SK-N-SH (cell line): ENCODE results near the gene GPAT3. TPM values are rescaled to one million over a fixed set of nuclear protein-coding genes. Genes with fewer than 3 reads are reported as not detected.

Source experiments
- CTCF ChIA-PET: fragments of 300-600, 350-600 bp; formaldehyde crosslinking; extraction: SDS; loops from one replicate; lab custom pipeline; 2021; lab: Yijun Ruan, JAX
- POLR2A ChIA-PET: fragments of 350-600 bp; sonication (Branson Sonifier 250); formaldehyde crosslinking; extraction: SDS; loops from one replicate; lab custom pipeline; 2020; ENCODE audit warnings: antibody characterized with exemption, inconsistent platforms; lab: Yijun Ruan, JAX
- DNase-seq: peaks from one replicate; pipeline ENCODE4 v3.0.0; 2012
- H2AFZ ChIP-seq: fragments of 200-600 bp; sonication (generic); 2 replicates; pipeline ENCODE4 v1.8.1; 2016; ENCODE audit warnings: antibody characterized with exemption, mild to moderate bottlenecking, low read depth
- H3F3A ChIP-seq: fragments of 200-600 bp; sonication (generic); replicated peaks from 2 replicates; pipeline ENCODE3; 2016; ENCODE audit warnings: antibody characterized with exemption, mild to moderate bottlenecking; ENCODE audit not compliant: insufficient read depth
- H3K27ac ChIP-seq, 2 experiments: fragments of 200-500 bp in 1 of 2; fragments of 200-600 bp in 1 of 2; sonication (Bioruptor generic) in 1 of 2; sonication (generic), shearing (Covaris generic) in 1 of 2; 2 replicates each; pipeline versions ENCODE4 v1.5.1 to v1.6.1; 2014 to 2016; ENCODE audit warnings: low read depth in 2 of 2, inconsistent platforms in 1 of 2, low read length in 1 of 2, mild to moderate bottlenecking in 1 of 2, mixed read lengths in 1 of 2
- H3K27me3 ChIP-seq: fragments of 200-600 bp; sonication (generic), shearing (Covaris generic); 2 replicates; pipeline ENCODE4 v1.6.1; 2016; ENCODE audit warnings: mixed run types; ENCODE audit not compliant: insufficient read depth
- H3K36me3 ChIP-seq, 2 experiments: fragments of 200-500 bp in 1 of 2; fragments of 200-600 bp in 1 of 2; sonication (Bioruptor generic) in 1 of 2; sonication (generic) in 1 of 2; replicated peaks in 1 of 2; 2 replicates each; pipeline versions ENCODE3 to v1.5.1; 2014 to 2016; ENCODE audit warnings: low read length in 1 of 2, mild to moderate bottlenecking in 1 of 2; ENCODE audit not compliant: insufficient read depth in 2 of 2, control insufficient read depth in 1 of 2
- H3K4me1 ChIP-seq, 2 experiments: fragments of 200-500 bp in 1 of 2; fragments of 200-600 bp in 1 of 2; sonication (Bioruptor generic) in 1 of 2; sonication (generic), shearing (Covaris generic) in 1 of 2; 2 replicates each; pipeline versions ENCODE4 v1.5.1 to v1.6.1; 2014 to 2016; ENCODE audit warnings: low read depth in 1 of 2, low read length in 1 of 2, mixed run types in 1 of 2; ENCODE audit not compliant: insufficient read depth in 2 of 2, control insufficient read depth in 1 of 2
- H3K4me2 ChIP-seq: fragments of 200-600 bp; sonication (generic), shearing (Covaris generic); 2 replicates; pipeline ENCODE4 v1.6.1; 2017; ENCODE audit warnings: mixed run types
- H3K4me3 ChIP-seq, 2 experiments: fragments of 200-500 bp in 1 of 2; fragments of 200-600 bp in 1 of 2; sonication (Bioruptor generic) in 1 of 2; sonication (generic), shearing (Covaris generic) in 1 of 2; 2 replicates each; pipeline versions ENCODE4 v1.5.1 to v1.8.1; 2014 to 2016; ENCODE audit warnings: low read depth in 2 of 2, inconsistent platforms in 1 of 2, low read length in 1 of 2, mild to moderate bottlenecking in 1 of 2, mixed read lengths in 1 of 2, moderate library complexity in 1 of 2
- H3K79me2 ChIP-seq: fragments of 200-600 bp; sonication (generic); 2 replicates; pipeline ENCODE4 v1.8.1; 2017; ENCODE audit warnings: mild to moderate bottlenecking; ENCODE audit not compliant: insufficient read depth
- H3K9ac ChIP-seq: fragments of 200-600 bp; sonication (generic); 2 replicates; pipeline ENCODE4 v1.6.1; 2017; ENCODE audit warnings: mixed run types
- H3K9me2 ChIP-seq: fragments of 200-600 bp; sonication (generic); 2 replicates; pipeline ENCODE4 v1.6.1; 2017; ENCODE audit warnings: mixed run types
- H3K9me3 ChIP-seq: fragments of 200-600 bp; sonication (generic); 2 replicates; pipeline ENCODE4 v1.6.1; 2017; ENCODE audit warnings: mixed run types, mild to moderate bottlenecking, moderate library complexity
- H4K20me1 ChIP-seq: fragments of 200-600 bp; sonication (generic); 2 replicates; pipeline ENCODE4 v1.6.1; 2017; ENCODE audit warnings: mild to moderate bottlenecking, mixed run types; ENCODE audit not compliant: insufficient read depth
- ELF1 ChIP-seq: IDR thresholded peaks from 2 replicates; pipeline ENCODE4 v1.4.0; 2012
- FOSL2 ChIP-seq: IDR thresholded peaks from 2 replicates; pipeline ENCODE4 v1.4.0; 2012; ENCODE audit warnings: low read depth, mild to moderate bottlenecking, moderate library complexity, borderline replicate concordance
- FOXJ3 ChIP-seq: sonication (generic); formaldehyde crosslinking; IDR thresholded peaks from 2 replicates; pipeline ENCODE4 v1.5.1; 2020; ENCODE audit warnings: mild to moderate bottlenecking, missing genetic modification reagents
- FOXM1 ChIP-seq: IDR thresholded peaks from 2 replicates; pipeline ENCODE4 v1.4.0; 2012; ENCODE audit warnings: low read depth, mild to moderate bottlenecking
- GABPA ChIP-seq: IDR thresholded peaks from 2 replicates; pipeline ENCODE4 v1.4.0; 2012; ENCODE audit warnings: low read depth, mild to moderate bottlenecking
- GATA2 ChIP-seq: sonication (generic); formaldehyde crosslinking; IDR thresholded peaks from 2 replicates; pipeline ENCODE4 v1.5.0; 2020; ENCODE audit warnings: mild to moderate bottlenecking, missing genetic modification reagents
- JUND ChIP-seq: IDR thresholded peaks from 2 replicates; pipeline ENCODE4 v1.4.0; 2012
- NRF1 ChIP-seq: IDR thresholded peaks from 2 replicates; pipeline ENCODE4 v1.6.1; 2012; ENCODE audit warnings: low read depth, mild to moderate bottlenecking, low read length
- POLR2AphosphoS5 ChIP-seq: IDR thresholded peaks from 2 replicates; pipeline ENCODE4 v1.6.1; 2012; ENCODE audit warnings: low read depth, low read length
- RCOR1 ChIP-seq: fragments of 150-350 bp; IDR thresholded peaks from 2 replicates; pipeline ENCODE4 v1.6.1; 2017; ENCODE audit warnings: antibody characterized with exemption, low read length
- RFX5 ChIP-seq: IDR thresholded peaks from 2 replicates; pipeline ENCODE4 v1.6.1; 2012; ENCODE audit warnings: mild to moderate bottlenecking, improper control_type of control experiment, low read length
- RXRA ChIP-seq: IDR thresholded peaks from 2 replicates; pipeline ENCODE4 v1.4.0; 2012; ENCODE audit warnings: low read depth, mild to moderate bottlenecking, borderline replicate concordance
- SIN3A ChIP-seq: IDR thresholded peaks from 2 replicates; pipeline ENCODE4 v1.6.1; 2012; ENCODE audit warnings: low read depth, mild to moderate bottlenecking, low read length, moderate library complexity, borderline replicate concordance
- SMC3 ChIP-seq: IDR thresholded peaks from 2 replicates; pipeline ENCODE4 v1.6.1; 2012; ENCODE audit warnings: low read depth, low read length, improper control_type of control experiment
- TAF1 ChIP-seq: IDR thresholded peaks from 2 replicates; pipeline ENCODE4 v1.6.1; 2012; ENCODE audit warnings: low read depth, mild to moderate bottlenecking, low read length, moderate library complexity, borderline replicate concordance
- TCF12 ChIP-seq: IDR thresholded peaks from 2 replicates; pipeline ENCODE4 v1.4.0; 2012
- TEAD4 ChIP-seq: IDR thresholded peaks from 2 replicates; pipeline ENCODE4 v1.4.0; 2012; ENCODE audit warnings: mild to moderate bottlenecking, borderline replicate concordance; ENCODE audit not compliant: insufficient read depth
- USF2 ChIP-seq: fragments of 150-350 bp; IDR thresholded peaks from 2 replicates; pipeline ENCODE4 v1.6.1; 2017; ENCODE audit warnings: antibody characterized with exemption, low read length, low read depth, borderline replicate concordance
- YY1 ChIP-seq: IDR thresholded peaks from 2 replicates; pipeline ENCODE4 v1.4.0; 2012; ENCODE audit warnings: low read depth, mild to moderate bottlenecking
- WGBS: methylation state at CpG from one replicate; pipeline ENCODE4 v1.1.6; 2017; ENCODE audit warnings: low lambda C conversion rate; 5-methylcytosine and 5-hydroxymethylcytosine counted together
- polyA plus RNA-seq, 3 experiments: library from polyadenylated mRNA; depleted of rRNA; stranded (reverse); fragments of >200 nt; gene quantifications; 2 replicates each; pipeline ENCODE4 v1.2.3, GENCODE V29; 2012
- TF ChIP-seq, protein P1 (sequence below): IDR thresholded peaks from 2 replicates; pipeline ENCODE4 v1.4.0; 2012; ENCODE audit warnings: low read depth
- TF ChIP-seq, protein P2 (sequence below): fragments of 200-600 bp; sonication (generic); IDR thresholded peaks from 2 replicates; pipeline ENCODE4 v1.6.1; 2017; ENCODE audit warnings: antibody characterized with exemption, mild to moderate bottlenecking, moderate library complexity
- TF ChIP-seq, protein P3 (sequence below): IDR thresholded peaks from 2 replicates; pipeline ENCODE4 v1.4.0; 2012; ENCODE audit warnings: low read depth, borderline replicate concordance

The GPAT3 gene
- polyA plus RNA-seq, 1 of the 3 experiments (the other 2 are of a cell fraction), result 0.02 TPM

DNA sequence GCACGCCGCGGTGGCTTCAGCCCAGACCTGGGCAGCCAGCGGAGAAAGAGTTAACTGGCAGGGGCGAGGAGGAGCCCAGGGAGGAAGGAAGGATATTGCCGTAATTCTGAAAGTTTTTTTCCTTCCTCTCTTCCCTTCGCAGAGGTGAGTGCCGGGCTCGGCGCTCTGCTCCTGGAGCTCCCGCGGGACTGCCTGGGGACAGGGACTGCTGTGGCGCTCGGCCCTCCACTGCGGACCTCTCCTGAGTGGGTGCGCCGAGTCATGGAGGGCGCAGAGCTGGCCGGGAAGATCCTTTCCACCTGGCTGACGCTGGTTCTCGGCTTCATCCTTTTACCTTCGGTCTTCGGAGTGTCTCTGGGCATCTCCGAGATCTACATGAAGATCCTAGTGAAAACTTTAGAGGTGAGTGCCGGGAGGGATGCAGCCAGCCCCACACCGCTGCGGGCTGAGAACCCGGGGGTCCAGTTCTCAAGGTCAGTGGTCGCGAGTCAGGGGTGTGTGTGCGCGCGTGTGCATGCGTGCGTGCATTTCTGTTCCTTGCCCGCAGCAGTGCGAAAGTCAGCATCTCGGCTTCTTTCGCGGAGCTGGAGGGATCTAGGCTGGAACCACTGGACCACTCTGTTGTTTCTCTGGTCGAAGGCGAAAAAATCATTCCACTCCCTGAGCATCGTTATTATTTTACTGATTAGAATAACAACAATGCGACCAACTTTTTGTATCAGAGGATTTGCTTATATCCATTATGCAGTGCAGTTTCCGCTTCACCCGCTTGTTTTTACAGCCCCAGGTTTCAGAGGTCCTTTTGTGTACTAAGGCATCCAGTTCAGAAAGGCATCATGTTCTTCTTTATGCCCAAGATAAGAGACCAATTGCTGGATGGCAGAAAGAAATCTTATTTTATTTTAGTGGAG lies 709 bp downstream of the GPAT3 start (continued):
- TF ChIP-seq USF2 (no peak), JUND (no peak), FOXM1 (no peak), SMC3 (no peak), TCF12 (no peak)
- TF ChIP-seq, protein P1, sequence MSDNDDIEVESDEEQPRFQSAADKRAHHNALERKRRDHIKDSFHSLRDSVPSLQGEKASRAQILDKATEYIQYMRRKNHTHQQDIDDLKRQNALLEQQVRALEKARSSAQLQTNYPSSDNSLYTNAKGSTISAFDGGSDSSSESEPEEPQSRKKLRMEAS, result no peak

DNA sequence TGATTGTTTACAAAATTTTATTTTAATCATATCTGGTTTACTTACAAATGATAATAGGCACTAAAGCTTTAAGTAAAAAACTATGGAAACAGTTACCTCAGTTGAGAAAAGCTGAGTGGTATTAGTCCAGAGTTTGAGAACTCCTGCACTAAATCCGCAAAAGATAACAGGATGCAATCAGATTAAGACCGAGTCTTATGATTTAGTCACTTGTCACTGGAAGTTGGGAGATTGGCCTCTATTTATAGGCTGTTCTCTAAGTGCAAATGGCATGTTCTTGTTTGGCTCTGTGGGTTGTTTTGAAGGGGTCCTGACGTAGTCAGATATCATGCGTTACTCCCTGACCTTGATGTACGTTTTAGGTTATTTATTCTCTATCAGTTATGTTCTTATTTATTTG lies 6.3 kb downstream of the GPAT3 start:
- no peak overlapping the region for H2AFZ ChIP-seq
- no peaks in the 10 kb centered on the region for H3K4me1 ChIP-seq
- 68% methylated on average over 5 of the region's 5 CpGs for WGBS
- DNase-seq, result no peak
- POLR2A ChIA-PET, result no interaction called here
- no peak overlapping the region for H3K4me2 ChIP-seq
- CTCF ChIA-PET, result no interaction called here
- H3K79me2 ChIP-seq, result no peaks in the 10 kb centered on the region
- no peak overlapping the region for H3K4me3 ChIP-seq
- H4K20me1 ChIP-seq, result no peaks in the 10 kb centered on the region
- H3K9me3 ChIP-seq, result no peaks in the 10 kb centered on the region
- no peak overlapping the region for H3K27ac ChIP-seq
- H3F3A ChIP-seq, result no peaks in the 10 kb centered on the region
- no peak overlapping the region for H3K9ac ChIP-seq
- H3K36me3 ChIP-seq, result no peaks in the 10 kb centered on the region
- TF ChIP-seq TAF1, result no peak
- no peak for TF ChIP-seq SIN3A
- no peak for TF ChIP-seq POLR2AphosphoS5
- TF ChIP-seq NRF1, result no peak
- TF ChIP-seq RXRA, result no peak
- no peak for TF ChIP-seq TCF12
- TF ChIP-seq, protein P2, sequence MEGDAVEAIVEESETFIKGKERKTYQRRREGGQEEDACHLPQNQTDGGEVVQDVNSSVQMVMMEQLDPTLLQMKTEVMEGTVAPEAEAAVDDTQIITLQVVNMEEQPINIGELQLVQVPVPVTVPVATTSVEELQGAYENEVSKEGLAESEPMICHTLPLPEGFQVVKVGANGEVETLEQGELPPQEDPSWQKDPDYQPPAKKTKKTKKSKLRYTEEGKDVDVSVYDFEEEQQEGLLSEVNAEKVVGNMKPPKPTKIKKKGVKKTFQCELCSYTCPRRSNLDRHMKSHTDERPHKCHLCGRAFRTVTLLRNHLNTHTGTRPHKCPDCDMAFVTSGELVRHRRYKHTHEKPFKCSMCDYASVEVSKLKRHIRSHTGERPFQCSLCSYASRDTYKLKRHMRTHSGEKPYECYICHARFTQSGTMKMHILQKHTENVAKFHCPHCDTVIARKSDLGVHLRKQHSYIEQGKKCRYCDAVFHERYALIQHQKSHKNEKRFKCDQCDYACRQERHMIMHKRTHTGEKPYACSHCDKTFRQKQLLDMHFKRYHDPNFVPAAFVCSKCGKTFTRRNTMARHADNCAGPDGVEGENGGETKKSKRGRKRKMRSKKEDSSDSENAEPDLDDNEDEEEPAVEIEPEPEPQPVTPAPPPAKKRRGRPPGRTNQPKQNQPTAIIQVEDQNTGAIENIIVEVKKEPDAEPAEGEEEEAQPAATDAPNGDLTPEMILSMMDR, result no peak
- TF ChIP-seq USF2, result no peak
- TF ChIP-seq, protein P3, sequence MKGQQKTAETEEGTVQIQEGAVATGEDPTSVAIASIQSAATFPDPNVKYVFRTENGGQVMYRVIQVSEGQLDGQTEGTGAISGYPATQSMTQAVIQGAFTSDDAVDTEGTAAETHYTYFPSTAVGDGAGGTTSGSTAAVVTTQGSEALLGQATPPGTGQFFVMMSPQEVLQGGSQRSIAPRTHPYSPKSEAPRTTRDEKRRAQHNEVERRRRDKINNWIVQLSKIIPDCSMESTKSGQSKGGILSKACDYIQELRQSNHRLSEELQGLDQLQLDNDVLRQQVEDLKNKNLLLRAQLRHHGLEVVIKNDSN, result no peak
- no peak for TF ChIP-seq ELF1
- no peak for TF ChIP-seq TEAD4
- TF ChIP-seq FOSL2, result no peak
- TF ChIP-seq FOXM1, result no peak
- no peak for TF ChIP-seq GATA2
- TF ChIP-seq RFX5, result no peak
- TF ChIP-seq RCOR1, result no peak
- no peak for TF ChIP-seq YY1
- no peak for TF ChIP-seq GABPA
- no peak for TF ChIP-seq JUND
- no peak for TF ChIP-seq FOXJ3
- H3K9me2 ChIP-seq, result no peaks in the 10 kb centered on the region
- H3K27me3 ChIP-seq, result no peaks in the 10 kb centered on the region; the same call in 1 of the 2 replicates
